Parathyroid adenoma (tissue), 2 donors: ENCODE measurements around the gene ST8SIA1.

Experiments
- H2AFZ ChIP-seq: fragments of 300-600 bp; sonication (generic); one replicate; pipeline ENCODE4 v1.7.0; 2017; ENCODE audit warnings: antibody characterized with exemption, mild to moderate bottlenecking
- H3K27ac ChIP-seq: fragments of 300-600 bp; sonication (generic); one replicate; pipeline ENCODE4 v1.7.0; 2017
- H3K27me3 ChIP-seq: fragments of 300-600 bp; sonication (generic); one replicate; pipeline ENCODE4 v1.7.0; 2017; ENCODE audit warnings: low read length; ENCODE audit not compliant: control insufficient read depth, insufficient read depth
- H3K36me3 ChIP-seq: fragments of 300-600 bp; sonication (generic); one replicate; pipeline ENCODE4 v1.7.0; 2017; ENCODE audit warnings: low read length; ENCODE audit not compliant: control insufficient read depth, insufficient read depth
- H3K4me1 ChIP-seq: fragments of 300-600 bp; sonication (generic); one replicate; pipeline ENCODE4 v1.7.0; 2017; ENCODE audit warnings: control low read depth
- H3K4me2 ChIP-seq: fragments of 300-600 bp; sonication (generic); one replicate; pipeline ENCODE4 v1.7.0; 2017; ENCODE audit warnings: low read length
- H3K4me3 ChIP-seq: fragments of 300-600 bp; sonication (generic); one replicate; pipeline ENCODE4 v1.7.0; 2017; ENCODE audit warnings: low read depth, low read length
- H3K79me2 ChIP-seq: fragments of 300-600 bp; sonication (generic); one replicate; pipeline ENCODE4 v1.7.0; 2017; ENCODE audit warnings: control low read depth
- H3K9ac ChIP-seq: fragments of 300-600 bp; sonication (generic); one replicate; pipeline ENCODE4 v1.7.0; 2017; ENCODE audit warnings: mild to moderate bottlenecking
- H3K9me3 ChIP-seq: fragments of 300-600 bp; sonication (generic); one replicate; pipeline ENCODE4 v1.7.0; 2017; ENCODE audit warnings: low read length; ENCODE audit not compliant: control insufficient read depth
- TF ChIP-seq, protein P1 (sequence below): fragments of 300-600 bp; sonication (generic); IDR thresholded peaks from one replicate; pipeline ENCODE4 v1.7.0; 2017; ENCODE audit warnings: antibody characterized with exemption, mild to moderate bottlenecking
- donor health status: primary hyperparathyroidism.

Gene ST8SIA1

GRCh38 chr12:22231836-22232235, 102.7 kb downstream of the ST8SIA1 start:
- Histone ChIP-seq H3K9ac (no peak overlapping the region), H3K36me3 (no peaks in the 10 kb centered on the region), H3K4me3 (no peak overlapping the region), H3K27me3 (no peaks in the 10 kb centered on the region), H3K4me1 (no peaks in the 10 kb centered on the region), H3K9me3 (no peaks in the 10 kb centered on the region), H3K79me2 (no peaks in the 10 kb centered on the region), H3K4me2 (no peak overlapping the region), H3K27ac (no peak overlapping the region), H2AFZ (no peak overlapping the region)
- TF ChIP-seq, protein P1, sequence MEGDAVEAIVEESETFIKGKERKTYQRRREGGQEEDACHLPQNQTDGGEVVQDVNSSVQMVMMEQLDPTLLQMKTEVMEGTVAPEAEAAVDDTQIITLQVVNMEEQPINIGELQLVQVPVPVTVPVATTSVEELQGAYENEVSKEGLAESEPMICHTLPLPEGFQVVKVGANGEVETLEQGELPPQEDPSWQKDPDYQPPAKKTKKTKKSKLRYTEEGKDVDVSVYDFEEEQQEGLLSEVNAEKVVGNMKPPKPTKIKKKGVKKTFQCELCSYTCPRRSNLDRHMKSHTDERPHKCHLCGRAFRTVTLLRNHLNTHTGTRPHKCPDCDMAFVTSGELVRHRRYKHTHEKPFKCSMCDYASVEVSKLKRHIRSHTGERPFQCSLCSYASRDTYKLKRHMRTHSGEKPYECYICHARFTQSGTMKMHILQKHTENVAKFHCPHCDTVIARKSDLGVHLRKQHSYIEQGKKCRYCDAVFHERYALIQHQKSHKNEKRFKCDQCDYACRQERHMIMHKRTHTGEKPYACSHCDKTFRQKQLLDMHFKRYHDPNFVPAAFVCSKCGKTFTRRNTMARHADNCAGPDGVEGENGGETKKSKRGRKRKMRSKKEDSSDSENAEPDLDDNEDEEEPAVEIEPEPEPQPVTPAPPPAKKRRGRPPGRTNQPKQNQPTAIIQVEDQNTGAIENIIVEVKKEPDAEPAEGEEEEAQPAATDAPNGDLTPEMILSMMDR, result peak; percentile 78

GRCh38 chr12:22231078-22231477, 103.4 kb downstream of the ST8SIA1 start:
- Histone ChIP-seq H3K4me3 (no peak overlapping the region), H3K4me1 (no peaks in the 10 kb centered on the region), H3K9ac (no peak overlapping the region), H3K27ac (no peak overlapping the region), H3K9me3 (no peaks in the 10 kb centered on the region), H3K27me3 (no peaks in the 10 kb centered on the region), H3K79me2 (no peaks in the 10 kb centered on the region), H3K4me2 (no peak overlapping the region), H2AFZ (no peak overlapping the region), H3K36me3 (no peaks in the 10 kb centered on the region)
- TF ChIP-seq, protein P1, result no peak

GRCh38 chr12:22230280-22230794, 104.2 kb downstream of the ST8SIA1 start:
- H3K4me3 ChIP-seq, result no peak overlapping the region
- H3K27ac ChIP-seq, result no peak overlapping the region
- TF ChIP-seq, protein P1, result no peak

GRCh38 chr12:22229652-22230279, 104.7 kb downstream of the ST8SIA1 start:
- Histone ChIP-seq H3K9me3 (no peaks in the 10 kb centered on the region), H3K4me1 (no peaks in the 10 kb centered on the region), H3K4me2 (no peak overlapping the region), H3K27me3 (no peaks in the 10 kb centered on the region), H3K79me2 (no peaks in the 10 kb centered on the region), H3K36me3 (no peaks in the 10 kb centered on the region), H2AFZ (no peak overlapping the region), H3K4me3 (no peak overlapping the region), H3K27ac (no peak overlapping the region), H3K9ac (no peak overlapping the region)
- TF ChIP-seq, protein P1, result no peak

More at GRCh38 chr12:22230280-22230794, 104.2 kb downstream of the ST8SIA1 start:
- Histone ChIP-seq H3K27me3 (no peaks in the 10 kb centered on the region), H3K4me2 (no peak overlapping the region), H3K4me1 (no peaks in the 10 kb centered on the region), H3K36me3 (no peaks in the 10 kb centered on the region), H3K9ac (no peak overlapping the region), H3K9me3 (no peaks in the 10 kb centered on the region), H2AFZ (no peak overlapping the region), H3K79me2 (no peaks in the 10 kb centered on the region)
